Osteoblast (primary cell): ENCODE data around the gene PLA2G4E. TPM values are rescaled to one million over a fixed set of nuclear protein-coding genes. Genes with fewer than 3 reads are reported as not detected.

Experiments
- DNase-seq: peaks from one replicate; pipeline ENCODE4 v3.0.0; 2011; ENCODE audit warnings: low spot score, mixed read lengths; ENCODE audit not compliant: insufficient read length; ENCODE audit errors: missing footprints
- H2AFZ ChIP-seq: 2 replicates; pipeline ENCODE4 v1.6.0; 2011; ENCODE audit warnings: mild to moderate bottlenecking, low read length
- H3K27ac ChIP-seq: 2 replicates; pipeline ENCODE4 v1.5.1; 2011; ENCODE audit warnings: mild to moderate bottlenecking, low read depth, low read length, moderate library complexity
- H3K27me3 ChIP-seq: 2 replicates; pipeline ENCODE4 v1.6.0; 2012; ENCODE audit warnings: mild to moderate bottlenecking, control low read depth, inconsistent platforms, low read length, moderate library complexity; ENCODE audit not compliant: insufficient read depth
- H3K36me3 ChIP-seq: 2 replicates; pipeline ENCODE4 v1.5.1; 2011; ENCODE audit warnings: mild to moderate bottlenecking, low read length, control low read depth, moderate library complexity; ENCODE audit not compliant: insufficient read depth
- H3K4me1 ChIP-seq: 2 replicates; pipeline ENCODE4 v1.5.1; 2011; ENCODE audit warnings: mild to moderate bottlenecking, low read length, control low read depth, moderate library complexity; ENCODE audit not compliant: insufficient read depth
- H3K4me2 ChIP-seq: 2 replicates; pipeline ENCODE4 v1.6.0; 2011; ENCODE audit warnings: mild to moderate bottlenecking, low read length; ENCODE audit not compliant: insufficient read depth
- H3K4me3 ChIP-seq: fragments of 200-600 bp; sonication (generic); 3 replicates; pipeline ENCODE4 v1.5.1; 2012; ENCODE audit warnings: mild to moderate bottlenecking, low read length, inconsistent platforms; ENCODE audit not compliant: insufficient read depth
- H3K79me2 ChIP-seq: 2 replicates; pipeline ENCODE4 v1.6.0; 2012; ENCODE audit warnings: mild to moderate bottlenecking, low read length, control low read depth, inconsistent platforms; ENCODE audit not compliant: insufficient read depth
- H3K9me3 ChIP-seq: 2 replicates; pipeline ENCODE4 v1.5.1; 2011; ENCODE audit warnings: low read depth, low read length, control low read depth
- H4K20me1 ChIP-seq: 2 replicates; pipeline ENCODE4 v1.6.0; 2012; ENCODE audit warnings: mild to moderate bottlenecking, low read length, control low read depth; ENCODE audit not compliant: insufficient read depth
- total RNA-seq: library from RNA; depleted of rRNA; stranded (reverse); fragments of >200 nt; gene quantifications from 2 replicates; pipeline ENCODE4 v1.2.3, GENCODE V29; 2012
- TF ChIP-seq, protein P1 (sequence below): IDR thresholded peaks from 2 replicates; pipeline ENCODE4 v1.5.1; 2011; ENCODE audit warnings: mild to moderate bottlenecking, low read depth, low read length, moderate library complexity; ENCODE audit errors: extremely low read depth

Gene PLA2G4E
- total RNA-seq, 1 donor, result not detected

DNA sequence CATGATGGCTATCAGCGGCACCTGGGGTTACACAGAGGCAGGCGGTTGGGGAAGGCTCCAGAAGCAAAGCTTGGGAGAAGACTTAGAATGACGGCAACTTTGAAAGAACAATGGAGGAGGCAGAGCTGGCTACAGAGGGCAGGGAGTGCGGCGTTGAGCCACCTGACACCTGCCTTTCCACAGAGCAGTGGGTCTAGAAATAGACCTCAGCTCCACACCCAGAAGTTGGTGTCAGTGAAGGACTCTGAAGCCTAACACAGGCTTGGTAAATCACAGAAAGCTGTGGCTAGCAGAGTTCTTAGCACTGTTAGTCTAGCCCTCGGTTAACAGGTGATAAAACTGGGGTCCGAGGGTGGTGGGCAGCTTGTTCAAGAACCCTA is 25.4 kb downstream of the PLA2G4E start:
- DNase-seq, result no peak
- no peaks in the 10 kb centered on the region for H3K4me1 ChIP-seq
- H3K9me3 ChIP-seq, result no peaks in the 10 kb centered on the region
- no peak overlapping the region for H3K27ac ChIP-seq
- TF ChIP-seq, protein P1, sequence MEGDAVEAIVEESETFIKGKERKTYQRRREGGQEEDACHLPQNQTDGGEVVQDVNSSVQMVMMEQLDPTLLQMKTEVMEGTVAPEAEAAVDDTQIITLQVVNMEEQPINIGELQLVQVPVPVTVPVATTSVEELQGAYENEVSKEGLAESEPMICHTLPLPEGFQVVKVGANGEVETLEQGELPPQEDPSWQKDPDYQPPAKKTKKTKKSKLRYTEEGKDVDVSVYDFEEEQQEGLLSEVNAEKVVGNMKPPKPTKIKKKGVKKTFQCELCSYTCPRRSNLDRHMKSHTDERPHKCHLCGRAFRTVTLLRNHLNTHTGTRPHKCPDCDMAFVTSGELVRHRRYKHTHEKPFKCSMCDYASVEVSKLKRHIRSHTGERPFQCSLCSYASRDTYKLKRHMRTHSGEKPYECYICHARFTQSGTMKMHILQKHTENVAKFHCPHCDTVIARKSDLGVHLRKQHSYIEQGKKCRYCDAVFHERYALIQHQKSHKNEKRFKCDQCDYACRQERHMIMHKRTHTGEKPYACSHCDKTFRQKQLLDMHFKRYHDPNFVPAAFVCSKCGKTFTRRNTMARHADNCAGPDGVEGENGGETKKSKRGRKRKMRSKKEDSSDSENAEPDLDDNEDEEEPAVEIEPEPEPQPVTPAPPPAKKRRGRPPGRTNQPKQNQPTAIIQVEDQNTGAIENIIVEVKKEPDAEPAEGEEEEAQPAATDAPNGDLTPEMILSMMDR, result no peak
- H3K4me3 ChIP-seq, result no peak overlapping the region
- no peak overlapping the region for H2AFZ ChIP-seq
- peaks cover 5% of the 10 kb centered on the region for H3K27me3 ChIP-seq
- H3K36me3 ChIP-seq, result no peaks in the 10 kb centered on the region
- H3K79me2 ChIP-seq, result no peaks in the 10 kb centered on the region
- no peaks in the 10 kb centered on the region for H4K20me1 ChIP-seq
- H3K4me2 ChIP-seq, result no peak overlapping the region

DNA sequence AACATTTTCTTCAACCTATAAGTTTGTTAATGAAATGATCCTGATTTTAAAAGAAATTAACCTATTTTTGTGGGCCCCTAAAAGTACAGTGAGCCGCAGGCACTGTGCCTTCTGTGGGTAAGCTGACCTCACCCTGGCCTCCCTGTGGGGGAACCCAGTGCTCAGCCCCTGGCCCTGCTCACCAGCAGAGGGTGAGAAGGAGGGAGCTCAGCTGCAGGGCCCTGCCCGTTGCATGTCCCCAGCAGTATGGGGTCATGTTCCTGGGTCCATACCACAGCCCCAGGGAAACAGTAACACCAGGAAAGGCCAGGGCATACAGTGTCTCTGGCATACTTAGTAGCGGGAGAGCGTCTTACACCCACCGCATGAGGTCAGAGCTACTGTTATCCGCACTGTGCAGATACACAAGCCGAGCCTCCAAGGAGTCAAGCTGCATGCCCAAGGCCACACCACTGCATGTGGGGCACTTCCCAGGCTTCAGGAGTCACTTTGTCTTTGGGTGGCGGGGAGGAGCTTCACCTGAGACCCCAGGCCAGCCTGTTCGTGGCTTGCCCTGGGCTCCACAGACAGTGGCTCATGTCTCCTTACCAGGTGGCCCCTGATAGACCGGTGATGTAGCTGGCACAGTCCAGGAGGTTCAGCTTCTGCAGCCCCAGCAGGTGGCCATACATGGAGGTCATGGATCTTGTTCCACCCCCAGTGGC is 25.9 kb downstream of the PLA2G4E start:
- Histone ChIP-seq H3K4me3 (no peak overlapping the region), H2AFZ (no peak overlapping the region), H3K9me3 (no peaks in the 10 kb centered on the region), H4K20me1 (no peaks in the 10 kb centered on the region), H3K27ac (no peak overlapping the region), H3K4me1 (no peaks in the 10 kb centered on the region), H3K36me3 (no peaks in the 10 kb centered on the region), H3K27me3 (peaks cover 10% of the 10 kb centered on the region), H3K4me2 (no peak overlapping the region), H3K79me2 (no peaks in the 10 kb centered on the region)
- TF ChIP-seq, protein P1, result no peak
- DNase-seq, result peak; percentile 45

DNA sequence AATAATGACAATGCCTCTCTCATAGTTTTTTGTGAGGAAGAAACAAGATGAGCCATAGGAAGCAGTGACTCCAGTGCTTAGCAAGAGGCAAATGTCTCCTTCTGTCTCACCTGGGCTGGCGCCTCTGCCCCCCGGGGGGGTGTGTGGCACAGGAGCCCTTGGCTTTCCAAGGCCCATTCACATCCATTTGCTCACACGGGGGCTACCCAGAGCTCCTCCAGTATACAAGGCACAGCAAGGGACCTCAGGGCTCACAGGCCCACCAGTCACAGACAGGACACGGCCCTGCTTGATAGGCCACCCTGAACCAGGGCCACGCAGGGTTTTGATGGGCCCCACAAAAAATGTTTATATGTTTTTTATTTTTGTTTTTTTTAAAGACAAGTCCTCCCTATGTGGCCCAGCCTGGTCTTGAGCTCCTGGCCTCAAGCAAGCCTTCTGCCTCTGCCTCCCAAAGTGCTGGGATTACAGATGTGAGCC is 26.6 kb downstream of the PLA2G4E start:
- Histone ChIP-seq H3K27me3 (peaks cover 10% of the 10 kb centered on the region), H3K79me2 (no peaks in the 10 kb centered on the region), H3K36me3 (no peaks in the 10 kb centered on the region), H2AFZ (no peak overlapping the region), H3K4me1 (no peaks in the 10 kb centered on the region), H4K20me1 (no peaks in the 10 kb centered on the region), H3K27ac (no peak overlapping the region), H3K4me2 (no peak overlapping the region), H3K4me3 (no peak overlapping the region), H3K9me3 (no peaks in the 10 kb centered on the region)
- peak; percentile 36 for DNase-seq
- TF ChIP-seq, protein P1, result no peak

DNA sequence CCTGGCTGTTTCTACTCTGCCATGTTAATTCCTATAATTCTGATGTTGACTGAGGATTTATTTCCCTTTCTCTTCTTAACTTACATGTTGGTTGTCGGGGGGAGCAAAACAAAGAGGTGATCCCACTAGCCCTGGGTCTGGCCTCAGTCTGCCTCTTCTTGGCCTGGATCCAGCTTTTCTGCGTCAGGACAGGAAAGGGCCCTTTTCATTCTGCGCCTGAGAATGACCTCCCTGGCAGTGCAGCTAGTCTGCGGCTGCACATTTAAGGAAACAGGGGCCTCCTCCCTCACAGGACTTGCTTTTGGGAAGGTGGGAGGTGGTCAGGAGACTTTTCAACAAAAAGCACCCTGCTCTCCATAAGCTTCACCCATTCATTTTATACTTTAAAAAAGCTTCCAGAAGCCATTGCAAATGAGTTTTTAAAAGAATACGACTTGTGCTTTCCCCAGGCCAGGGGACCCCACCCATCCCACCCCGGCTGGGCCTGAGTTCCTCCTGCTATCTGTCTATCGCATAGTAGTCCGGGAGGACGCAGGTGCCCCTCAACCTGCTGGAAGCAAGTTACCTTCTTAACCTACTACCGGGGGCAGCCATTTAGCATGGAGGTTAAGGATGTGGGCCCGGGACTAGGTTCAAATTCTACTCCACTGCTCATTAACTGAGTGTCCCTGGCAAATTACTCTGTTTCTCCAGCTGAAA is 27.2 kb downstream of the PLA2G4E start:
- Histone ChIP-seq H3K79me2 (no peaks in the 10 kb centered on the region), H3K4me1 (no peaks in the 10 kb centered on the region), H3K27me3 (peaks cover 6% of the 10 kb centered on the region), H3K9me3 (no peaks in the 10 kb centered on the region), H3K4me3 (no peak overlapping the region), H3K27ac (no peak overlapping the region), H2AFZ (no peak overlapping the region), H3K36me3 (no peaks in the 10 kb centered on the region), H3K4me2 (no peak overlapping the region), H4K20me1 (no peaks in the 10 kb centered on the region)
- TF ChIP-seq, protein P1, result no peak
- DNase-seq, result peak; percentile 60
